Adrenal gland (tissue), 12 donors: ENCODE results near the gene NRP1. TPM values are rescaled to one million over a fixed set of nuclear protein-coding genes. Genes with fewer than 3 reads are reported as not detected.
"Not testable (repeated sequence)": the region's sequence is repeated elsewhere in the genome, so short reads cannot be mapped to it uniquely, and the experiment has no call there.

Experiments
- DNase-seq, 7 donors: peaks; one replicate each; pipeline ENCODE4 v3.0.0-alpha.2; 2019 to 2020
- H3K27ac ChIP-seq, 5 donors: fragments of 200-600 bp; sonication (generic) in 4 of 5; 1 replicate in 3 of 5; 2 replicates in 2 of 5; pipeline versions ENCODE4 v1.5.1 to v1.8.0; 2016 to 2020; ENCODE audit warnings: mild to moderate bottlenecking in 1 of 5
- H3K27me3 ChIP-seq: fragments of 200-600 bp; 2 replicates; pipeline ENCODE4 v1.8.0; 2021
- H3K36me3 ChIP-seq, 2 donors: fragments of 200-600 bp; replicated peaks in 1 of 2; 1 replicate in 1 of 2; 2 replicates in 1 of 2; pipeline versions ENCODE4 v1.5.1 to v1.8.0; 2018 to 2022
- H3K4me1 ChIP-seq, 2 donors: fragments of 200-600 bp; replicated peaks in 1 of 2; 1 replicate in 1 of 2; 2 replicates in 1 of 2; pipeline versions ENCODE4 v1.5.1 to v1.8.0; 2018 to 2021
- H3K4me3 ChIP-seq, 4 donors: fragments of 200-600 bp; sonication (generic) in 3 of 4; one replicate each; pipeline ENCODE4 v1.5.1; 2016 to 2018
- H3K9me3 ChIP-seq, 3 donors: fragments of 200-600 bp; sonication (generic) in 1 of 3; replicated peaks in 1 of 3; 1 replicate in 2 of 3; 2 replicates in 1 of 3; pipeline versions ENCODE4 v1.5.1 to v1.8.0; 2016 to 2021
- CTCF ChIP-seq, 6 experiments: fragments of 450-650 bp in 4 of 6; fragments of 200-600 bp in 2 of 6; sonication (generic) in 1 of 6; IDR thresholded peaks; 1 replicate in 5 of 6; 2 replicates in 1 of 6; pipeline versions ENCODE4 v1.5.1 to v1.8.0; 2016 to 2021; ENCODE audit warnings: antibody characterized with exemption in 6 of 6, mild to moderate bottlenecking in 2 of 6, moderate library complexity in 1 of 6
- POLR2A ChIP-seq, 2 donors: fragments of 450-650 bp; IDR thresholded peaks; one replicate each; pipeline ENCODE4 v1.6.1; 2017; ENCODE audit warnings: antibody characterized with exemption in 2 of 2, mild to moderate bottlenecking in 2 of 2, moderate library complexity in 1 of 2
- WGBS, 4 donors: extraction: QIAGEN DNeasy Blood & Tissue Kit in 2 of 4; methylation state at CpG; one replicate each; pipeline versions ENCODE4 v1.1.5 to v1.1.7; 2013 to 2017; 5-methylcytosine and 5-hydroxymethylcytosine counted together
- intact Hi-C, 2 donors: fragments of 100-400 bp; cut with DNase I; formaldehyde crosslinking; loops; one replicate each; pipeline versions ENCODE4 v1.14.1 to v1.15.0; 2022 to 2023
- polyA plus RNA-seq, 3 donors: library from polyadenylated mRNA; stranded (reverse); fragments of 200-250 nt in 2 of 3; fragments of 350-450 nt in 1 of 3; fragmentation: Illumina TruSeq in 1 of 3; extraction: RNeasy Lipid Tissue Mini Kit (QIAGEN cat#74804) in 1 of 3; gene quantifications; one replicate each; pipeline ENCODE4 v1.2.3, GENCODE V29; 2013 to 2014
- total RNA-seq, 9 donors: library from RNA; depleted of rRNA in 4 of 9; stranded (reverse); fragments of >200 nt in 4 of 9; fragments of 120-200 nt in 1 of 9; fragmentation: NEBNext Ultra II Directional in 1 of 9; extraction: Animal tissue kit (Norgen Biotek cat#: 25700) in 1 of 9; gene quantifications; one replicate each; pipeline versions ENCODE4 v1.1.0 to v1.2.4, GENCODE V29; 2013 to 2023
- donor health status: healthy with polysubstance abuse.
- donor health status: Bipolar disorder and iron deficiency.
- donor health status: DM: yes; HTN: yes; CAD: no.
- donor health status: DM: no; HTN: no; CAD: no.
- donor health status: DM: no; HTN: no; CAD: no.
- donor health status: DM: yes; HTN: yes; CAD: no.

NRP1 gene
- total and polyA plus RNA-seq, 12 donors = 20.2 to 151 (median 92.1) TPM

- TF ChIP-seq POLR2A (IDR thresholded peaks at IDR 0.05) (no peak), CTCF (IDR thresholded peaks at IDR 0.05) (no peak)
- H3K4me3 ChIP-seq = no peak overlapping the region
- H3K27ac ChIP-seq = peak overlapping the region in 2 of 5 donors; percentile 14 to 18
- peaks cover 6 to 58% of the 10 kb centered on the region in 2 donors for H3K4me1 ChIP-seq
- peaks cover 0 to 10% of the 10 kb centered on the region in 2 donors for H3K36me3 ChIP-seq
- intact Hi-C loops = no loop called here
- H3K9me3 ChIP-seq = no peaks in the 10 kb centered on the region
- H3K27me3 ChIP-seq = no peaks in the 10 kb centered on the region
- WGBS, 4 donors = 82 to 89% (median 87%) methylated on average over 2 of the region's 2 CpGs
- no peak for DNase-seq
Measured at GRCh38 chr10:33302208-33302829, 32.1 kb downstream of the NRP1 start.

- TF ChIP-seq CTCF (IDR thresholded peaks at IDR 0.05) (no peak), POLR2A (IDR thresholded peaks at IDR 0.05) (no peak)
- no peaks in the 10 kb centered on the region for H3K9me3 ChIP-seq
- DNase-seq = no peak
- peaks cover 6 to 54% of the 10 kb centered on the region in 2 donors for H3K4me1 ChIP-seq
- peaks cover 0 to 17% of the 10 kb centered on the region in 2 donors for H3K36me3 ChIP-seq
- peak overlapping the region in 1 of 5 donors; percentile 3 for H3K27ac ChIP-seq
- WGBS, 4 donors = 87 to 90% (median 88%) methylated on average over 9 of the region's 9 CpGs
- no peak overlapping the region for H3K4me3 ChIP-seq
- intact Hi-C loops = no loop called here
- no peaks in the 10 kb centered on the region for H3K27me3 ChIP-seq
Measured at GRCh38 chr10:33301097-33301789, 33.2 kb downstream of the NRP1 start.

DNA sequence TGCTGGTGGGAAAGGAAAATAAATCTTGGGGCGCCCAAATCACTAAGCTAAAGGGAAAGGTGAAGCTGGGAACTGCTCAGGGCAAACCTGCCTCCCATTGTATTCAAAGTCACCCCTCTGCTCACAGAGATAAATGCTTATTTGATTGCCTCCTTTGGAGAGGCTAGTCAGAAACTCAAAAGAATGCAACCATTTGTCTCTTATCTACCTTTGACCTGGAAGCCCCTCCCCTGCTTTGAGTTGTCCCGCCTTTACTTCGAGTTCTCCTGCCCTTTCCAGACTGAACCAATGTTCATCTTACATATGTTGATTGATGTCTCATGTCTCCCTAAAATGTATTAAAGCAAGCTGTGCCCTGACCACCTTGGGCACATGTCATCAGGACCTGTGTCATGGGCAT, 33.9 kb downstream of the NRP1 start:
- Histone ChIP-seq H3K27ac (peak overlapping the region in 1 of 5 donors; percentile 3), H3K36me3 (peaks cover 0 to 18% of the 10 kb centered on the region in 2 donors), H3K4me1 (peaks cover 6 to 54% of the 10 kb centered on the region in 2 donors)
- H3K27me3 ChIP-seq, H3K9me3 ChIP-seq, intact Hi-C loops, DNase-seq, H3K4me3 ChIP-seq: not testable (repeated sequence)
- 77 to 83% (median 80%) methylated on average over 3 of the region's 3 CpGs for WGBS, 4 donors

GRCh38 chr10:33298893-33299292, 35.6 kb downstream of the NRP1 start:
- no peak for TF ChIP-seq CTCF (IDR thresholded peaks at IDR 0.05)
- TF ChIP-seq POLR2A (IDR thresholded peaks at IDR 0.05) = no peak
- peak overlapping the region in 2 of 5 donors; percentile 24 to 54 for H3K27ac ChIP-seq
- intact Hi-C loops = no loop called here
- WGBS, 4 donors = 29 to 56% (median 53%) methylated on average over 2 of the region's 2 CpGs
- no peaks in the 10 kb centered on the region for H3K9me3 ChIP-seq
- no peaks in the 10 kb centered on the region for H3K27me3 ChIP-seq
- no peak for DNase-seq
- peaks cover 0 to 18% of the 10 kb centered on the region in 2 donors for H3K36me3 ChIP-seq
- H3K4me1 ChIP-seq = peaks cover 6 to 37% of the 10 kb centered on the region in 2 donors
- H3K4me3 ChIP-seq = no peak overlapping the region
